ENCODE results near the gene THSD4. TPM values are rescaled to one million over a fixed set of nuclear protein-coding genes. Genes with fewer than 3 reads are reported as not detected.
"Not testable (repeated sequence)": the region's sequence is repeated elsewhere in the genome, so short reads cannot be mapped to it uniquely, and the experiment has no call there.

THSD4 gene
- total RNA-seq, 1 donor from 2014 or later: 5.1 TPM

DNA sequence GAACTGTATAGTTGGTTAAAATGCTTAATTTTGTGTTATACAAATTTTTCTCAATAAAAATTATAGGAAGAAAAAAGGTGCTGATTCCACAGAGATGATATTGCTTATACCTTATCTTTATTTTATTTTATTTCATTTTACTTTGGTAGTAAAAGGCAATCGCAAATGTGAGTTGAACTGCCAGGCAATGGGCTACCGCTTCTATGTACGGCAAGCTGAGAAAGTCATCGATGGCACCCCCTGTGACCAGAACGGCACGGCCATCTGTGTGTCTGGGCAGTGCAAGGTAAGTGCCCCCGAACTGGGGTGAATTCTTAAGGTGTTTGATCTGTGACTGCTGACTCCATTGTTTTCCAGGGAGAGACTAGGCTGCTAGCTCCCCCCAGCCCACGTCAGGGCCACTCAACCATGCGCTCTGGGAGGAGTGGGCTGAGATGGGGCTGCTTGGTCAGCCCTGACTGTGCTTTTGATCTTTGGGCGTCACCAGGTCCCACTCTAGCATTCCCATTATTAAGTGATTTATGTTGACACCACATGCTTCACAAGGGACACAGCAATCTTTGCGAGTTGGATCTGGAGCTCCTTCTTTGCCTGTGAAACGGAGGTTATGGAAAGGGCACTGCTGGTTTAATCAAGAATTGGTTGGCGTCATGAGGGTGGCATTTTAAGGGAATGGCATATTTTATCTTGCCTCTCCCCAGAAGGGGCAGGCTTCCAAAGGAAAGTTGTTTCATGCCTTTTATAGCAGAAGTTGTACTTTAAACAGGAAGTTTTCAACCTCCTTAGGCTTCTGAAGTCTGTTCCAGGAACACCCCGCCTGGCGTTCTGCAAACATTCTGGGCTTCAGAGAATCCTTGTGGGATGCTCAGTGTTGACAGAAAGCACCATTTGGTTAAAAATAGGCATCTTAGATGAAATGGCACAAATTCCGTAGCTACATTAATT, 296.5 kb downstream of the THSD4 start:
- DNase-seq (ENCODE audit: low spot score): no peak

DNA sequence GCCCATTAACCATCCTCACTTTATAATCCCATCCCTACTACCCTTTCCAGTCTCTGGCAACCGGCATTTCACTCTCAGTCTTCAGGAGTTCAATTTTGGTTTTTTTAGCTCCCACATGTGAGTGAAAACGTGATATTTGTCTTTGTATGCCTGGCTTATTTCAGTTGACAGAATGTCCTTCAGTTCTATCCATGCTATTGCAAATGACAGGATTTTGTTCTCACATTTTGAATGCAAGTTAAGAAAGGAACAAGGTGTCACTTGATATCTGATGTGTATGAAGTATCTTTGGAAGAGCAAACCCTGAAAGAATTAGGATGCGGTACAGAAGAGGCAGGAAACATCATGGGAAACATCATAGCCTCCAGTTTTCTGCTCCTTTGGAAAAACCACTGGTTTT, 298.1 kb downstream of the THSD4 start:
- no peak for DNase-seq (ENCODE audit: low spot score)

DNA sequence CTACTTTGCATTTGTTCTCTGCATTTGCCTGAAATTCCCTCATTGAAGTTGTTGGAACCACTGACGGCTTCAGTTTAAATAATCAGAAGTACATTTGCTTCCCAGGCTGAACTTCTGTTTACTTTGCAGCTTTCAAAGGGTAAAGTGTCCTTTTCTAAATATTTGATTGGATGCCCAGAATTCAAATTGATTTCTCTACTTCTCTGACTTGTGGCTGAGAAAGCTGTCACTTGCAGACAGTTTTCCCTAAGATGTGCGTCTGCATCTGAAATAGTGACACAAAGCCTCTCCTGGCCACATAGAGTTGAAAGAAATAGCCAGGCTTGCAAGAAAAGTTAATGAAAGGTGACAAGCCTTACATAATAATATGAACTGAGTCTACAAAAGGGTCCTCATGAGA, 299.6 kb downstream of the THSD4 start:
- DNase-seq (ENCODE audit: low spot score): no peak

DNA sequence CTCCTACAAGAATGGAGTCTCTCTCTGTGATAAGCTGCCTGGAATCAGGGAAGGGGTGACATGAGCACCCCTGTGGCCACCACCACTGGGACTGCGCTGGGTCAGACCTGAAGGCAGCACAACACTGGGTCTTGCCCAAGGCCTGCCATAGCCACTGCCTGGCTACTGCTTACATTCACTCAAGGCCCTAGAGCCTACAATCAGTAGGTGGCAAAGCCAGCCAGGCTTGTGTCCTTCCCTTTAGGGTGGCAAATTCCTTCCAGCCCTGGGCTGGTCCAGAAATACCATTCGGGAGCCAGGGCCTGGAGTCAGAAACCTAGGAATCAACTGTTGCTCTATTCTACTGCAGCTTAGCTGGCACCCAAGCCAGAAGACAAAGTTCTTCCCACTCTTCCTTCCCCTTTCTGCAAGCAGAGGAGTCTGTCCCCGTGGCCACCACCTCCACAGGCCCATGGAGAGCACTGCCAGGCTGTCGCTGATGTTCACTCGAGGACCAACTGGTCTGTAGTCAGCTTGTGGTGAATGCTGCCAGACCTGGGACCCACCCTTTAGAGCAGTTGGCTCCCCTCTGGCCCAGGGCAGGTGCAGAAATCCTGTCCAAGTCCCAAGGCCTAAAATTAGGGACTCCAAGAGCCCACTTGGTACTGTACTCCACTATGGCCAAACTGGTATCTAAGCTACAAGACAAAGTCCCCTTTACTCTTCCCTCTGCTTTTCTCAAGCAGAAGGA, 307.4 kb downstream of the THSD4 start:
- DNase-seq (ENCODE audit: low spot score): no peak

DNA sequence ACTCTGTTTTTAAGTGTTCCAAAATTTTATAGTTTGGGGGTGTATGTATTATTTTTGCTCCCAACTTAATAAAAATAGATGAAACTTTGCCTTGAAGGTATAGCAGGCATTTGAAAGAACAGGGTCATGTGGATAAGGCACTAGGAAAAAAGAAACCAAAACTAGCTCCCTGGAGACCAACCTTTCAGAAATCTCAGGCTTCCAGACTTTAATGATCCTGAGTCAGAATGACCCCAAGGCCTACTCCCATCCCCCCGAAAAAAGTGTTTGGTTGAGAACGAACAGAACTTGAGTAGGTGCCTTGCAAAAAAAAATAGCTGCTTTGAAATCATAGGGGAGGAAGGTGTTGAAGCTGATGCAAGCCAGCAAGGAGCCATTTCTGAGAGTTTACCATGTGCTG, 309.5 kb downstream of the THSD4 start:
- DNase-seq (ENCODE audit: low spot score): no peak

DNA sequence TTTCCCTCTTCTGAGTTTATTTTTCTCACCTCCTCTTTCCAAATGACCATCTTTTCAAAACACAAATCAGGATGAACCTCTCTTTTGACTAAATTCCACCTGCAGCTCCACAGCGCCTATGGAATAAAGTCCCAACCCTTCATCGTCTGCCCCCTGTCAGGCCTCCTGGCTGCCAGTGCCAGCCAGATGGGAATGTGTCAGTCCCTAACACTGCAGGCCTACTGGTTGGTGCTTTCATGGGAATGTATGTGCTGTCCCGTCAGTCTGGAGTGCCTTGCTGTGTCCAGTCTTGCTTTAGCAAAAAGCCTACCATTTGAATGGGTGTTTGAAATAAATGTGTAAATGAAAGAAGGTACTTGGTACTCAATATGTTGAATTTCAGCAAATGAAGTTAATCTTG, 310.1 kb downstream of the THSD4 start:
- no peak for DNase-seq (ENCODE audit: low spot score)

DNA sequence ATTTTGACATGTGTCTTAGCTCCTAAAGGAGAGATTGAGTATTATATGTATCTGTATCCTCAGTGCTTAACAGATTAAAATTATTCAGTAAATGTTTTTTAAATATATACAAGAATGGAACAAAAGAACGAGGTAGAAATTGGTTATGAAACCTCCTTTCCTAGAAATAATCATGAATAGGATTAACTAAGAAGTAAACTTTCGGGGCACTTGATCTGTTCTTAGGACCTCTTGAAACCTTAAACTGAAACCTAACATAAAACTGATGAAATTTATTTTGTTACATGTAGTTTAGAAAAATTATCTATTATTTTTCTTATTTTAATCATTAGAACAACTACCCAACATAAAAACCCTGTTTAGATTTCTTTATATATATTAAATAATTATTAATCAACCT, 311.5 kb downstream of the THSD4 start:
- no peak for DNase-seq (ENCODE audit: low spot score)

DNA sequence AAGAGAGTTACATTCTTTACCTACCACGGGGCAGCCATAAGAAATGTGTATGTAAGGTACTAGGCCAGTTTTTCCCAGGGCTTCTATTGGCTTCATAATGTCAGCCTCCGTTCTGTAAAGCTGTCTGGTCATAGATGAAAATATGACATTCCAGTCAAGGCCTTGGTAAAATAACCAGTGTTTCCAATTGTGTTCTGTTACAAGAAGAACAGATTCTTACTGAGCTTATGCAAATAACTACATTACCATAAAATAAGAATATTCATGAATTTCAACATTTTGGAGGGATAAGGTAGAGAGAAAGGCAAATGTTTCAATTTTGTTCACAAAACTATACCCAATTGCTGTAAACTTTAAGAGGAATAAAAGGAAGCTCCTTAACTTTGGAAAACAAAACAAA, 315.5 kb downstream of the THSD4 start:
- no peak for DNase-seq (ENCODE audit: low spot score)

DNA sequence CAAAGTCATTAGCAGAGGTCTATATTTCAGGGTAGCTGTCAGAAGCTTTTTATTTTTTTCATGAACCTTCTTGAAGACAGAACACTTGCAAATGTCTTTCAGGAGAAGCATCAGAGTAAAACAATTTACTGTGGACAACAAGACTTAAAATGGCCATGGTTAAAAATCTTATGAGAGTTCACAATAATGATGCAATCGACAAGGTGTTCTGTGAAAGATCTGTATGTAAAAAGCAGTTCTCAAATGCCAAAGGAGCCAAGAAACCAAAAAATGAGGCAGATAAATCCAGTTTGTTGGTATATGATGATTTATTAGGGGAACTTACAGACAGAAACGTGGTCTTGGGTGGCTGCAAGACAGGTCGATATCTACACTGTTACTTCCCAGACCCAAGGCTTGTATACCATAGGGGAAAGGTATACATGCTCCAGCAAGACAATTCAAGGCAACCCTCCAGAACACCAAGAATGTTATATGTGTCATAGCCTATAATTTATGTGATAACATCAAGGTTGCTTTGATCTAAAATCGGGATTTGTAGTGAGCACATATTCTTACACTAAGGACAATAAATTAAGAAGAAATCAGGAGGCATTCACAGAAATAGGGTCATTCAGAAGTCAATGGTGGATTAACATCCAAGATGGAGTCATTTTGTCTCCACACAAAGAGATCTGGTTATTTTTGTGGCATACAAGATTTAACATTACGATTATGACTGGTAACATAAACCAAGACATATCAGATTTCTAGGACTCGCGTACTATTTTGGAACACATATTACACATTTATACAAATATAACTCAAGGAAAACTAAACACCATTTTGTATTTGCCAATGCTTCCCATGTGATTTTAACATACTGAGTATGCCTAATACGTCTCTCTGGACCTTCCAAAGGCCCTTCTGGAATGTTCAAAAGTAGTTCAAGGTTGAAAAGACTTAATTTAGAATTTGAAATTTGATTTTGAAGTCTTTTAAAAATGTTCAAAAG, 316.4 kb downstream of the THSD4 start:
- no peak for DNase-seq (ENCODE audit: low spot score)

DNA sequence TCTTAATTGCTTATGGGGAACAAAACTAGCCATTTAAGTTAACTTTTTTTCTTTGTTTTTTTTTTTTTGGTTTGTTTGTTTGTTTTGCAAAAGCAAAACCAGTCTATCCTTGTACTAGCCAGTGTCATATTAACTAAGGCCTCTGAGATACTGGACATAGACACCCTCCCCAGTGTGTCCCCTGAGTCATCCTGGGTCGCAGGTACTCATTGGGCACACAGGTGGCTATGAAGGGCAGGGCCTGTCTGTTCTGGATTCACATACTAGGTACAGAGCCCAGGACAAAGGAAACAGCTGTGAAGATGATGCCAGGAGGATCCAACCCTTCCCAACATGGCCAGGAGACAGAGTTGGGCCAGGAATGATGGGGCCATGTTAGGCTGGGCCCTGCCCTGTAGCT, 318.1 kb downstream of the THSD4 start:
- DNase-seq (ENCODE audit: low spot score): no peak

DNA sequence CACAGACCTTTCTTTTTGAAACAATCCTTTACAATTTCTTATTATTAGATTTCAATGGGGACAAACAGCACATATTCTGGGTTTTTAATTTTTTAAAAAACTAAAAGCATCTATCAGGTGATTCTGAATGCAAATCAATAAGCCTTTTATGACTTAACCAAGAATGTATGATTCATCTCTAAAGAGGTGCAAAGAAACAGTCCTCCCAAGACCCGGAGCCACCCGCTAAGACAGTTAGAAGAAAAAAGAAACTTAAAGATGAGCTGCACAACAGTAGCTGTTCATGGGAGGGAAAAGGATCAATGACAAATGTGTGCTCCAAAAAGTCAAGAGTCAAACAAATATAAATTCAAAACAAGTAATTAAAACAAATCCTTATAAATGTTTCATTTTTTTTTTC, 319.5 kb downstream of the THSD4 start:
- DNase-seq (ENCODE audit: low spot score): no peak

DNA sequence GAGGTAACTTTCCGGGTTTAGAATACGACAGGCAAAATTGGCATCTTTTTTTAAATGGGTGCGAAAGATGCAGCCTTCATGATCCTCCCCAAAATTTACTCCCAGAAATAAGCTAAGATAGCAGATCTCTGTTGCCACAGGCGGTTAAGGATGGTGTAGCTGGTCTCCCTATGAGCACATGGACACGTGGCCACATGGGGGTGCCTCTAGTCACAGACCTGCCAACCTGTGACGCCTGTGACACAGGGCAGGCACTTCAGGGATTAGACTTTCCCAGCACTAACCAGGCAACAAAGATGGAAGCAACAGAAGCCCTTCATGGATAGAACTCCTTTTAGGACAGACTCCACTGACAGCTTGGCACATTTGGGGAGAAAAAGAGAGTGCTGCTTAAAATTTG, 320.3 kb downstream of the THSD4 start:
- no peak for DNase-seq (ENCODE audit: low spot score)

DNA sequence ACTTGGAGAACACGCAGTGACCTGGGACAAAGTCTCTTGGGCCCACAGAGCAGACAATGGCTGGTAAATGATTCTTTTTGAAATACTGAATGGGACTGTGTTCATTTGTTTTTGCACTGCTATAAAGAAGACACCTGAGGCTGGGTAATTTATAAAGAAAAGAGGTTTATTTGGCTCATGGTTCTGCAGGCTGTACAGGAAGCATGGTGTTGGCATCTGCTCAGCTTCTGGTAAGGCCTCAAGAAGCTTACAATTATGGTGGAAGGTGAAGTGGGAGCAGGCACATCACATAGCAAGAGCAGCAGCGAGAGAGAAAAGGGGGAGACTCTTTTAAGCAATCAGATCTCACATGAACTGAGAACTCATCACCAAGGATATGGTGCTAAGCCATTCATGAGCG, 321.6 kb downstream of the THSD4 start:
- DNase-seq (ENCODE audit: low spot score): no peak

DNA sequence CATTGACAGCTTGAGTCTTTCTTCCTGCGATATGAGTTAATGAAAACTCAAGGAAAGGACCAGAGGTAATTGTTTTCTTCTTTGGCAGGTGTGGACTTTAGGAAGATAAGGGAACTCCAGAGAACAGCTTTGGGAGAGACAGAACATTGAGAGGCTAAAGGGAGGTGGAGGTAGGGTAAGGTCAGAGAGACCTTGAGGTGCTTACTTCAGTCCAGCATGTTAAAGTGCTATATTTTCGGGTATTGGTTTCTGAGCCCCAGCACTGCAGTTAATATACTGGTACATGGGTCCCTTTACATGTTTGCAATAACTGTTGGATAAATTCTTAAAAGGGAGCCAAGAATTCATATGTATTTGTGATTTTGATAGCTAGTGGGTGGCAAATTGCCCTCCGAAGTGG, 322.1 kb downstream of the THSD4 start:
- DNase-seq (ENCODE audit: low spot score): no peak

DNA sequence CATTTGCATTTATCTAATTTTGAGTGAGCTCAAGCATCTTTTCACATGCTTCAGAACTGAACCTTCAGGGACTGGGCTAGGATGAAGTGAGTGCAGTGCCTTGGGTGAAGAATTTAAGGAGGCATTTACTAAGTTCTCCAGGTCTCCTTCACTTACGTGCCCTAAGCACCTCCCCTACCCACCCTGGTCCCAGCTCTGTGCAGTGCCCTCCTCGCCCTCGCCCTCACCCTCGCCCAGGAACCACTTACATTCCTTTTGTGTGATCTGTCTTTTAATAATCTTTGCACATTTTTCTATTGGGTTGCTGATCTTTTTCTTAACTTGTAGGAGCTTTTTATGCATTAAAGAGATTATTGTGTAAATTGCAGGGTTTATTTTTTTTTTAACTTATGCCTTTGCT, 322.6 kb downstream of the THSD4 start:
- DNase-seq (ENCODE audit: low spot score): no peak

DNA sequence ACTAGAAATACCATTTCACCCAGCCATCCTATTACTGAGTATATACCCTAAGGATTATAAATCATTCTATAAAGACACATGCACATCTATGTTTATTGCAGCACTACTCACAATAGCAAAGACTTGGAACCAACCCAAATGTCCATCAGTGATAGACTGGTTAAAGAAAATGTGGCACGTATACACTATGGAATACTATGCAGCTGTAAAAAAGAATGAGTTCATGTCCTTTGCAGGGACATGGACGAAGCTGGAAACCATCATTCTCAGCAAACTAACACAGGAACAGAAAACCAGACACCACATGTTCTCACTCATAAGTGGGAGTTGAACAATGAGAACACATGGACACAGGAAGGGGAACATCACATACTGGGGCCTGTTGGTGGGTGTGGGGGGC, 324.2 kb downstream of the THSD4 start:
- DNase-seq (ENCODE audit: low spot score): not testable (repeated sequence)

DNA sequence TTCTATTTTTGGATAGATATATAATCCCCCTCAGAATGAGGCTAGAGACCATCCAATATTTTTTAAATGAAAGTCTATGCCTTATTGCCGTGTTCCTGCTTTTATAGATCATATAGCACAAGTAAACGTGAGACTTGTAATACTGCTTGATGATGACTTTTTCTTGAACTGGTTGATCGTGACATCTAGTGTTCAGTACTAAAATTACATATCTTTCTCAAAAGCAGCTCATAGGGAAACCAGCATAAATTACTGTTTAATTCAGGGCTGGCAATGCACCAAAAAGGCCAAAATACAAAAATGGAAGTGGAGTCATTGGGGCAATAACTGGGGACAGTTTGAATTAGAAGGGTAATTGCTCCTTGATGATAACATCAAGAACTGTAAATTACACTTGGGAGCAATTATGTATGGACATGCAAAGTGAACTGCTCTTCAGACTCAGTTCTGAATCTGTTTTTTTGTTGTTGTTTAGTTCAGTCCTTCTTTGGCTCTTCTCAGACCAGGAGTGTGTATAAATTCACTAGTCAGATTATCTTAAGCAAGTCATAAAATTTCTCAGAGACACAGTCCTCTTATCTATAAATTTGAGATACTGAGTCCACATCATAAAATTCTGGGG, 325.3 kb downstream of the THSD4 start:
- no peak for DNase-seq (ENCODE audit: low spot score)

DNA sequence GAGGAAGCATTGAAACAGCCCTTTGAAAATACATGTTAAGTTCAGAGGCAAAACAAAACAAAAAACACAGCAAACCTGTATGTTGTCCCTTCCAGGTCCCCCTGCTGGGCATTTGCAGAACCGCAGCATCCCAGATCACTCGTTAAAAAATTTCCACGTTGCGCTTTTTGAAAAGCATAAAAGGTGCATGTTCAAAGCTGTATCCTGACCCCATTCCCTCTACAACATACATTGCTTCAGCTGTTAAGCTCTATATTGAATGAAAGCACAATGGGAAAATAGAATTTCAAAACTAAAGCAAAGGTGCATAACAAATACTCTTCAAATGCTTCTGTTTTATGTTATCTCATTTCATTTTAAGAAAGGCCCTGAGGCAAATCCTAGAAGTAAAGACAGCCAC, 328.3 kb downstream of the THSD4 start:
- DNase-seq (ENCODE audit: low spot score): no peak

DNA sequence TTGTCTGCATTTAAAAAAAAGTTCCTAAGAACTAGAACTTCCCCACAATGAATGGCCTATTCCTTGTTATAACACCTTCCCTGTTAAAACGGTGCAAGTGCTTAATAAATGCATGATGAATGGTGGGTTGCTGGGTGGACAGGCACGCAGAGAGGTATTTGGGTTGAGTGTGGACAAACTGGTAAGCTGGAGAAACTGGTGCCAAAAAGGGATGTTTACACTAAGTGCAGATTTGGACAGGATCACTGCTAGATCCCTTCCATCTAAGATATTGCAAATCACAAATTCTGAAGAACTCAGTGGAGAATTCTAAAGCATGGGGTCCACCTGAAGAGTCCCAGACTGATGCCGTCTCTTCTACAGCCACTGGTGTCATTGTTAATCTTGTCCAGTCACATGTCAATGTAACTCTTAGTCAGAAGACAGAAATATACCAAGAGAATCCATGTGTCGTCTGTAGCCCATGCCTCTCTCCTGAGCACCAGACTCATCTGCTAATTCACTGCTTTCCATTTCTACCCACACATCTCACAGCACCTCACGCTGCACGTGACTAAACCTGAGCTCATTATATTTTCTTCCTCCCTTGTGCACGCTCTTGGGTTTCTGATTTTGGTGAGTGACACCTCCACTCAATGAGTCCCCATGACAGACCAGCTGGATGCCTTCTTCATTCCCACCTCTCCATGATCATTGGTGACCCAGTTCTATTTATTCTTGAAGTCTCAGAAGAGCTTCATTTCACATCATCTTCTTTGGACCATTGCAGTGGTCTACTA, 328.9 kb downstream of the THSD4 start:
- no peak for DNase-seq (ENCODE audit: low spot score)

Data from mesenteric fat pad (tissue), 1 donor.